Activated CD8-positive, alpha-beta memory T cell treated with anti-CD3 and anti-CD28 coated beads for 4 hours (primary cell): Measurements from ENCODE around the gene THBS3.
"Not testable (repeated sequence)": the region's sequence is repeated elsewhere in the genome, so short reads cannot be mapped to it uniquely, and the experiment has no call there.

Source experiments
- DNase-seq, 2 donors: peaks; one replicate each; pipeline ENCODE4 v3.0.0-alpha.2; 2020; ENCODE audit warnings: low read depth in 2 of 2

THBS3 gene

DNA sequence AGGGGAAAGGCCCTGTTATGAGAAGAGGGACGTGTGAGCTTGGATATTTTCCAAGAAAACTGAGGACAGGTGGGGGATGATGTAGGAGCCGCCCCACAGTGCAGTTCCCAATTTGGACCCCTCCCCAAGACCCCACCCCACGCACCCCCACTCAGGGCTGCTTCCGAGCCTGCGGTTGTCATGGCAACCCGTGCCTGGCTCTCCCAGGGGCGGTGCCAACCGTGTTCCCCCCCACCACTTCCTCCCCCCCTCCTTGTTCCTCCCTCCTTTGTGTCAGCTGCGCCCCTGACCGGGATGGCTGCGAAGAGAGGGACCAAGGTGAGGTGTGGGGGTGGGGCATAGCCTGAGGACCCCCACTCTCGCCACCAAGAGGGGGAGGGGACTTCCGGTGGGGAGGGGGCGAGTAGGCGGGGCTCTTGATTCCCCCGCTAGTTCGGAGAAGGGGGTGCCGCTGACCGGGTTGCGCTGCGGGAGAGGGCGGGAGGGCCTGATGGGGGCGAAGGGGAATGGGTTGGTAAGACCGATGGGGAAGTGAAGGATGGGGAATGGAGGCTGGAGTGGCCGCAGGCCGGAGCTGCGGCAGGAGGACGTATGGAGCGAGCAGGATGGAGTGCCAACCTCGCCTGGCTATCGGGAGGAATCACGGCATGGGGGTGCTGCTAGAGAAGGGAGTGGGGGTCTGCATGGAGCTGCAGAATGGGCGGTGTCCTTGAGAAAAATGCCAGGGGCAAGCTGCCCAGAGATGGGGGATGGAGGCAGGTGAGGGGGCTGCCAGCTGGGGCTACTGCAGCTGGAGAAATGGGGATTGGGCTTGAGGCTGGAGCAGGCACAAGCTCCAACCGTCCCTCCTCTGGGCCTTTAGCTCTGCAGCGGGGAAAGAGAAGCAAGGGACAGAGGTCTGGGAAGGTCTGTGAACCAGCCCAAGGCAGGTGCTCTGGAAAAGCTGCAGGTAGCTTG is 33.1 kb downstream of the THBS3 start:
- peak in 1 of 2 donors; percentile 13 for DNase-seq

DNA sequence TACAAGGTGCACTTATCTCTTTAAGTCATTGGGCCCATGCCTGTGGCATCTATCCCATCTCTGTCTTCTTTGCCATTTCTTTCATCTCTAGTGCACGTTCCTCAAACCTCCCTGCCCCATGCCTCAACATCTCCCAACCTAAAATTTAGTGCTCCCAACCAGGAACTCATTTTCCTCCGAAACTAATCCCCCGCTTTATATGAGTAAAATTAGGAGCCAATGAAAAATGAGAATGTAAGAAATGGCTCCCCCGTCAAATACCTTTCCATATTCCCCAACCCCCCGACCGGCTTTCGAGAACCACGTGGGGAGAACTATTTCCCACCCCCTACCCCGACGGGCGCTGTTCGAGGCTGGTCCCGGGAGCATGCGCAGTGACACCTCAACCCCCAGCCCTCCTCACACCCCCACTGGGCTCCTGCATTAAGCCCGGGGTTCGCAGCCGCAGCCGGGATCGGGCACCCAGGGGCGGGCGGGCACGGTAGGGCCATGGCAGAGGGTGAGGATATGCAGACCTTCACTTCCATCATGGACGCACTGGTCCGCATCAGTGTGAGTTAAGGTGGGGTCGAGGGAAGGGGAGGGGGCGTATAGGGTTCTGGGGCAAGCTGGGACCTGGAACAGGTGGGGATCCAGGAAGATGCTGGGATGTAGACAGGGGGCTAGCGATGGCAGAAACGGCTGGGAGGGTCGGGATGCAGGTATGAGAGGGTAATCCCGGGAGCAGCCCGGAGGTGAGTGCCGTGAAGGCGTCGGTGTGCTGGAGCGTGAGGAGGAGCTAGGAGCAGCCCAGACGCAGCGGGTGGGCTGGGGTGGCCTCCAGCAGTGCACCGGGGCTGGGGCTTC is 34.0 kb downstream of the THBS3 start, which contains the start of gene TRIM46:
Gene TRIM46 (plus strand): TSS at position 372 of the 846 bp plus-strand sequence. CDS start 118 bp downstream, at position 490.
- DNase-seq: peak in 1 of 2 donors; percentile 51

DNA sequence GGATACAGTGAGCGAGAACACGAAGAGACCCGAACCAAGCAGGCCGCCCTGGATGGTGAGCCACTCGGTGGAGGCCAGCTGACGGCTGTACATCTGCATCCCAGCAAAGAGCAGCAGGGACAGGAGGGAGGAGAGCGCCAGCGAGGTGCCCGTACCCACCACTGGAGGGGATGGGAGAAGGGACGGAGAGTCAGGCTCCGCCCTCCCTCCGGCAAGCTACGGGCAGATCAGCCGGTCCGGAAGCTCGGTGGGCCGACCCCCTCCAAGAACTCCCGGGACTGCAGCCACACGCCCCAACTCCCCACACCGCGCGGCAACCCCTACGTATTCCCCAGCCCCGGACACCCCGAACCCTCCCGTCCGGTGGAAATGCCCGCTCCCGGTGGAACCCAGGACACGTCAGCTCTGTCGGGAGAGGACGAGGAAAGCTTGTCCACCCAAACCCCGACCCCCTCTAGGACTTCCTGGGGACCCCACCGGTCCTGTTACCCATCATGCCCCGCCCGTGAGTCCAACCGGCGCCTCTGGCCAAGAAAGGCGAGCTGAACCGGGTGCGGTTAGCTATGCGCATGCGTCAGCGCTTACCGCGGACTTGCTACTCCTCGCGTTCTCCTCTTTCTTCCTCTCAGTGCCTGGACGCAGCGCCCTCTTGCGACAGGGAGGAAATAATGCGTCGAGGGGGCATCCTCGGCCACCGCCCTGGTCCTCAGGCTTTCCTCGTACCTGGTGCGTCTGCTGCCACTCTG is 34.8 kb downstream of the THBS3 start, which contains the start of gene KRTCAP2:
Gene KRTCAP2 (minus strand): TSS at position 573 of the 746 bp plus-strand sequence. CDS start 80 bp downstream, at position 493.
- peak; percentile 86 to 91 for DNase-seq

DNA sequence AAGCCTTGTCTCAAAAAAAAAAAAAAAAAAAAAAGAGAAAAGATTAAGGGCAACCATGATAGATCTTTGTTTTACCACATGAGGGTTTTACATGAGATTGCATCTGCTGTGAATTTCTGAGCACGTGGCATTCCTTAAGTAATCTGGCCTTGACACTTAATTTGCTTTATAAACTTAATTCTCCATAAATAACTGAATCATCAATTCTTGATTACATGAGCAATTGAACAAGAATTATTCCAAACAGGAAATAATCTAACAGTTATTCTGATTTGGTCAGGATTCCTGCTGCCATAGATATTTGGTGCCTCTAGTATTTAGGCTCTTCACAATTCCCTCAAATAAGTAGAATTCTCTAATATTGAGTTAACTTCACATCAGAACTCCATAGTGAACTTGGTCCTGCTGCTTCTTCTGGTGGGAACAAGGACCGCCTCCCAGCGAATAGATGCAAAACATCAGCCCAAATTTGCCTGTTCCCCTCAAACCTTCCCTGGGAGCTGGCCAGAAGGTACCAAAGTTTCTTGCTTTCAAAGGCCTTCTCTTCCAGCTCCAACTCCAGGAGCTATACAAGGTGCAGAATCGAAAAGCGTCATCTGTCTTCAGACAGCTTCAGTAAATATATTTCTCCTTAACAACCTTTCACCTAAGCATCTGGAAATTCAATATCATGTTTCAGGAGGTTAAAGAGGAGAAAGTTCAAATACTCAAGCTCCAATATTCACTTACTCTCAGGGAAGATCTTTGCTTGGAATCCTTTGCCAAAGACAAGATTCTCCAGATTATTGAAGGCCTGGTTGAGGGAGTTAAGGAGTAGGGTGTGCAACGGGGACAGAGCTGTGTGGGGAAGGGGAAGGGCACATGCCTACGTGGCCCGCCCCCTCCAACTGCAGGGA is 35.6 kb downstream of the THBS3 start:
- DNase-seq: no peak

DNA sequence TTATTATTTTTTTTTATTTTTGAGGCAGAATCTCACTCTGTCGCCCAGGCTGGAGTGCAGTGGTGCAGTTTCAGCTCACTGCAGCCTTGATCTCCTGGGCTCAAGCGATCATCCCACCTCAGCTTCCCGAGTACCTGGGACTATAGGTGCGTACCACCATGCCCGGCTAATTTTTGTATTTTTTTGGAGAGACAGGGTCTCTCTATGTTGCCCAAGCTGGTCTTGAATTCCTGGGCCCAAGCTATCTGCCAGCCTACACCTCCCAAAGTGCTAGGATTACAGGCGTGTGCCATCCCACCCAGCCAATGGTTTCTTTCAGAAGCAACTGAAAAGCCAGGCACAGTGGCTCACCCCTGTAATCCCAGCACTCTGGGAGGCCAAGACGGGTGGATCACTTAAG is 36.9 kb downstream of the THBS3 start:
- no peak for DNase-seq

DNA sequence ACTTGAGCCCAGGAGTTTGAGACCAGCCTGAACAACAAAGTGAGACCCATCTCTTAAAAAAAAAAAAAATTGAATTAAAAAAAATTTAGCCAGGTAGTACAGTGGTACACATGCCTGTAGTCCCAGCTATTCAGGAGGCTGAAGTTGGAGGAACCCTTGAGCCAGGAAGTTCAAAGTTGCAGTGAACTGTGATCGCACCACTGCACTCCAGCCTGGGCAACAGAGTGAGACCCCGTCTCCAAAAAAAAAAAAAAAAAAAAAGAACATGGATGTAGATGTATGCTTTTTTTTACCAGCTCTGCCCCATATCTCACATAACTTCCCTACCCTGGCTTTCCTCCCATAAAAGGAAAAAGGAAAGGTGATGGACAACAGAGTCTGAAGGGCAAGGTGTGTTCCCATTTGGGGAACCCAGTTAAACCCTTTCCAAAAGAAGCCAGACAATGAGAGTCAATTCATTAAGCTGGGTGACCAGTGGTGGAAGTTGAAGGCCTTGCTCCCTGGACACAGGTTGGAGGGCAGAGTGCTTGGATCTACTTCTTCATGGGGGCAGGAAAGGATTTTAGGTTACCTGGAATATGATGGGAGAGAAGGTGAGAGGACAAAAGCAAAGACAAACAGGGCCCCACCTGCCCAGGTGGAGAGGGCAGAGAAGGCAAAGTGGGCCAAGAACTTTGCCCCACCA is 37.5 kb downstream of the THBS3 start:
- no peak for DNase-seq

DNA sequence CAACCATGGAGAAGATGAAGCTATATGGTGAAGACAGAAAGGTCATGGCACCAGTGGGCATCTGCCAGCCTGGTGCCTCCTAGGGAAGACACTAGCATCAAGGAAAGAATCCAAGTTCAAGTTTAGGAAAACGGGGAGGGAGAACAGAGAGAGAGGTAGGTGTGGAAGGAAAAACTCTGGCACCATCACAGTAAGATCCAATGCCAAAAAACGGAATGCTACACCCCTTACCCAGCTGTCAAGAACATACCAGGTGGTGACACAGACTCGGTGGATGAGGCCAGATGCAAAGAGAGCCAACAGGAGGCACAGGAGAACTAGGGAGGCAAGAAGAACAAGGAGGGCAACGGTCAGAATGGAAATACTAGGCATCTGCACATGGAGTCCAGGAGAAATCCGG is 38.2 kb downstream of the THBS3 start:
- no peak for DNase-seq

DNA sequence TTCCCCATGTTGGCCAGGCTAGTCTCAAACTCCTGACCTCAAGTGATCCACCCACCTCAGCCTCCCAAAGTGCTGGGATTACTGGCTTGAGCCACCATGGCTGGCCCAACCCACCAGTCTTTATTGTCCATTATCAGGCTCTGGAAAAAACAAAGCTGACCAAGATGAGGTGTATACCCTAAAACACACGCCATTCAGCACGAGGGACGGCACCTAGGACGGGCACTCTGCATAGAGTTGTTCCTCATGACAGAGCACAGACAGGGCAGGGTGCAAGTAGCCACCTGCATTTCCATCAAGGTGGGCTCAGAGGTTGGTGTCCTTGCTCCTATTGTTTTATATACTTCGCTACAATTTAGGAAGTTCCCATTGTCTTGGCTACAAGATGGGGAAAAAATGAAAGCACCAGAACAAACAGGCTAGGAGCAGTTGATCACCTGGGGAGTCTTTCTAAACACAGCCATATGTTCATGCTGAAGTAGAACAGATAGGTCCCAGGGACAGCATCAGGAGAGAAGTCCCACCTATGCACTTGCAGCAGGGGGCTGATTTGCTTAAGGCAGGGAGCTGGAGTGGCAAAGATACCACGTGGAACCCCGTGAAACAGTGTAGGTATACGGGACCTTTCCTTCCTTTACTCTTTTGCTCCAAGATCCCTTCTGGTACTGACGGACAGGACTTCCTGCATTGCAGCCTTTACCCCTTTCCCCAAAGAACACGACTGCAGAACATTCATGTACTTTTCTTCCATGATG is 39.1 kb downstream of the THBS3 start:
- no peak for DNase-seq

DNA sequence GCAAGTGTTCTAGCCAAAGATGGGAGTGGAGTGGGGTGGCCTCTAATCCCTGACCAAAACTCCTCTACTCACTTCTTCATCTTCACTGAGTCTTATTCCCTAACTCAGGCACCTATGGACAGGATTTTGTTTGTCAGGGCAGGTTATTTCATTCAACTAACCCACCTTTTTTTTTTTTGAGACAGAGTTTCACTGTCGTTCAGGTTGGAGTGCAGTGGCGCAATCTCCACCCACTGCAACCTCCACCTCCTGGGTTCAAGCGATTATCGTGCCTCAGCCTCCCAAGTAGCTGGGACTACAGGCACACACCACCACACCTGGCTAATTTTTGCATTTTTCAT is 39.6 kb downstream of the THBS3 start:
- not testable (repeated sequence) for DNase-seq

DNA sequence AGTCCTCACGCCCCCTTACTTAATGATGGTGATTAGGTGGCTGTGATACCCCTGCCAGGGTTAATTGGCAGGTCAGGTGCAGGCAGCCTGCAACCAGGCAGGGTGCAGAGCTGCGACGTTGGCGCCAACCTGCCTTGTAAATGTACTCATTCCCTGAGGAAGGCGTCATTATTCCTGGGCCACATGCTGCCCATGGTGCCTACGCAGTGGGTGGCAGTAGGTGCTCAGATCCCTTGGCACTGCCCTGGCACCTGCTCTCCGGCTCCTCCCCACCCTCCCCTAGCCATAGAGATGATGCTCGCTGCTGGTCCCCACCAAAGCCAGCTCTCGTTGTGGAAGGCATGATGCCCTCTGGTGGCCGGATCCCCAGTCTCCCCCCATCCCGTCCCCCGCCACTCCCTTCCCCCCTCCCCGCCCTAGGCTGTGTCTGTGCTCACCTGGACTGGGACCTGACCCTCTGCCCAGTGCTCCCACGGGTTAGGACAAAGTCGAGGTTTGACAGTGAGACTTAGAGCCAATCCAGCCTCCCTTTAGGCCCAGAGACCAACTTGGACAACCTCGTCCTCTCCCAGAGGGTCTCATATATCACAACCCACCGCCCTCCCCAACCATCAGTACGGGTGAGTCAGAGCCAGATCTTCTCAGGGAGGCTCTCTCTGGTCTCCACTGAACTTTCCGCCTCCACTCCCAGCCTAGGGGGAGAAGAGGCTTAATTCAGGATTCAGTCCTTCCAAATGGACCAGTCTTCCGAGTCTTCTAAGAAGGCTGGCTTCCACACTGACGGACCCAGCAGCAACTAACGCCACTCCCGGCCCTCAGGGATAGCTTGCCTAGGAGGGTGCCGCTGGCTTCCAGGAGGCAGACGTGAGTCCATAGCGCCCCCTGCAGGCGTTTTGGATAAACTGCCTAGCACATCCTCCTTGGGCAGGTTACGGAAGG is 40.3 kb downstream of the THBS3 start:
- DNase-seq: peak; percentile 69 to 72

DNA sequence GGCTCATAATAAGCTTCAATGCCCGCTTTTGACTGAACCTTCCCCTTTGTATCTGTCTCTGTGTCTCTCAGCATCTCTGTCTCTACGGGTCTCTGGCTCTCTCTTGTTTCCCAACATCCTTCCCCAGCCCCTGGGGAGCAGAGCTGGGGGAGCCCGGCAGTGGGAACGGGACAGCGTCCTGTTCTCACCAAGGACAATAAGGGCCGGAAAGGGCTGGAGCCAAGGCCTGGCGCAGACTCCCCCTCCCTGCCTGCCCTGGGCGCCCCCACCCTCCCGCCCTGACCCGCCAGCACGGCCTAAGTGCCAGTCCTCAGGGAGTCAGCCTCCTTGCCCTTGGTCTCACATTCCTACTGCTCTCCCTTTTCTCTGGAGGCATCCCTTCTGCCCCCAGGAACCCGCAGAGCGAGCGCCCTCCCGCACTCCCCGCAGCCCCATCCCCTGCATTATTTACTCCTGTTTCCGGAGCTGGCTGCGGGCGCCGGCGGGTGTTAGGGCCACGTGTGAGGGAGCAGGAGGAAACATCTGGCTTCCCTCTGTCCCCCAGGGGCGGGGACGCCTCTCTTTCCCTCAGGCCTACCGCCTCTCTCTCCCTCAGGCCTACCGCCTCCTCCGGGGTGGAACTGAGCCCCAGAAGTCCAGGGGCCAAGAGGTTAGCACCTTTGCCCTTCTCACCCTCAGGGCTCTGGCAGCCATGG is 41.1 kb downstream of the THBS3 start:
- no peak for DNase-seq

DNA sequence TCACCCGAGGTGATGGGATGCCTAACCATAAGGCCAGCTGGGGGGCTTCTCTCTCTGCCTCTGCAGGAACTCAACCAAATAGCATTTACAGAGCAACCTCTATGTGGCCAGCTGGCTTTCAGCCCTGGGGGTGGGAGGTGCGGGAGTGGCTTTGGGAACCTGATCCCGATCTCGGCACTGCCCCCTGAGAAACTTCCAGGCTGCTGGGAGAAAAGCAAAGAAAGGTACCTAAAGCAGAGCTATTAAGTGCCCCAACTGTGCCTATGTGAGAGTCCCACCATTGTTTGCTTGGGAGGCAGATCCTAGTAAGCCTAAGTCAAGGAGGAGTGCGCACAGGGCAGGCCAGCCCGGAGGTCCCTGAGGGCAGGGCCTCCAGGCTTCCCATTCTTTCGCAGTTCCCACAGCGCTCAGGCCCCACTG is 41.6 kb downstream of the THBS3 start:
- DNase-seq: no peak

DNA sequence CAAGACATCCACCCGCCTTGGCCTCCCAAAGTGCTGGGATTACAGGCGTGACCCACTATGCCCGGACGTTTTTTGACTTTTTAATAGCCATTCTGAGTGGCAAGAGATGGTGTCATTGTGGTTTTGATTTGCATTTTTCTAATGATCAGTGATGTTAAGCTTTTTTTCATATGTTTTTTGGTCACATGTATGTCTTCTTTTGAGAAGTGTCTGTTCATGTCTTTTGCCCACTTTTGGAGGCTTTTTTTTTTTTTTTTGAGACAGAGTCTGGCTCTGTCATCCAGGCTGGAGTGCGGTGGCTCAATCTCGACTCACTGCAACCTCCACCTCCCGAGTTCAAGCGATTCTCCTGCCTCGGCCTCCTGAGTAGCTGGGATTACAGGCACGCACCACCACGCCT is 43.1 kb downstream of the THBS3 start:
- DNase-seq: not testable (repeated sequence)

DNA sequence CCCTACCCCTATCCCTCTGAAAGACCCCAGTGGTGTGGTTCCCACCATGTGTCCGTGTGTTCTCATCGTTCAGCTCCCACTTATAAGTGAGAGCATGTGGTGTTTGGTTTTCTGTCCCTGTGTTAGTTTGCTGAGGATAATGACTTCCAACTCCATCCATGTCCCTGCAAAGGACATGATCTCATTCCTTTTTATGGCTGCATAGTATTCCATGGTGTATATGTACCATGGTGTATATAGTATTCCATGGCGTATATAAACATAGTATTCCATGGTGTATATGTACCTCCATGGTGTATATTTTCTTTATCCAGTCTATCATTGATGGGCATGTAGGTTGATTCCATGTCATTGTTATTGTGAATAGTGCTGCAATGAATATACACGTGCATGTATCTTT is 43.9 kb downstream of the THBS3 start:
- DNase-seq: not testable (repeated sequence)

DNA sequence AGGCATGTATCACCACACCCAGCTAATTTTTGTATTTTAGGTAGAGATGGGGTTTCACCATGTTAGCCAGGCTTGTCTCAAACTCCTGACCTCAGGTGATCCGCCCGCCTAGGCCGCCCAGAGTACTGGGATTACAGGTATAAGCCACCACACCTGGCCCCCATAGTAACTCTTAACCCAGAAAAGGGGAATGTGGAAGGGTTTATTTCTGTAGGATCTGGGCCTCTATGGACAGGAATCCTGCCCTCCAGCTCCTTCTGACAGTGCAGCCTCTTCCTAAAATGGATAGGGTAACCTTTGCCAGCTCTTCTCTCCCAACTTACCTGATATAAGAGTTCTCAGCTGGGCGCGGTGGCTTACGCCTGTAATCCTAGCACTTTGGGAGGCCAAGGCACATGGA is 45.1 kb downstream of the THBS3 start:
- DNase-seq: not testable (repeated sequence)

DNA sequence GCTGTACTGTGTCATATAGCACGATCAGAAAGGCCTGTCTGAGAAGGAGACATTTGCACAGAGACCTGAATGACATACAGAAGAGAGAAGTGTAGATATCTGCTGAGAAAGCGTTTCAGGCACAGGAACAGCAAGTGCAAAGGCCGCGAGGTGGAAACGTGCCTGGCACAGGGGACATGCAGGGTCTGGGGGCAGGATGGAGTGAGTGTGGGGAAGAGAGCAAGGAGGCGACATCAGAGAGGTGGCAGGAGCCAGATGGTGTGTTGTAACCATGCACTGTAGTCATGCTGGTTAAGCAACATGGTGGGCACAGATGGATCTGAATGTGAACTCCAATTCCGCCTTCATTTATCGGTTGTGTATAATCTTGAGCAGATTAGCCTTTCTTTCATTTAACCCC is 47.6 kb downstream of the THBS3 start:
- no peak for DNase-seq

DNA sequence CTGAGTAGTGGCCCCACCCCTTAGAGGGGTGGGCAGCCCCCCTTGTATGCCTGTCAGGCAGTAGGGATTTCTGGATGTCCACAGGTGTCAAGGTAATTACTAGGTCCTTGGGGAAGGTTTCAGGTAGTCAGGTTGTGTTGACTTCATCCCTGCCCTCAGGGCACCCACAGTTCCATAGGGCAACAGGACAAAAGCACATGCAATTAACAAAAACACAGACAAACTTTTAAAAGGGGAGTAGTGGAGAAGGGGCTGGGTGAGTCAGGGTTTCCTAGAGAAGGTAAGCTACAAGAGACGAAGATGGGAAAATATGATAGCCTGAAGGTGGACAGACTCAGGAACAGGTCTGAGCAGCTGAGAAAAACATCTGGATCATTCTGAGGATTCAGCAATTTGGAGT is 48.7 kb downstream of the THBS3 start:
- no peak for DNase-seq
